Lower leg skin (tissue), 3 donors: ENCODE results near the gene LDB3.

ENCODE experiments used
- CTCF ChIP-seq, 3 donors: fragments of 450-650 bp; IDR thresholded peaks; one replicate each; pipeline ENCODE4 v1.5.1; 2016; ENCODE audit warnings: antibody characterized with exemption in 3 of 3, mild to moderate bottlenecking in 3 of 3, moderate library complexity in 2 of 3
- POLR2A ChIP-seq, 2 donors: fragments of 450-650 bp; IDR thresholded peaks; one replicate each; pipeline ENCODE4 v1.6.1; 2016 to 2017; ENCODE audit warnings: antibody characterized with exemption in 2 of 2, mild to moderate bottlenecking in 1 of 2, moderate library complexity in 1 of 2

GRCh38 chr10:86770412-86770960, 102.2 kb downstream of the LDB3 start:
- no peak for TF ChIP-seq CTCF (IDR thresholded peaks at IDR 0.05)
- TF ChIP-seq POLR2A (IDR thresholded peaks at IDR 0.05), result no peak
